Measurements from ENCODE around the gene PRUNE2. TPM values are rescaled to one million over a fixed set of nuclear protein-coding genes. Genes with fewer than 3 reads are reported as not detected.

PRUNE2 gene
- total and polyA plus RNA-seq, 2 experiments from 2014 or later = 0.46 to 4.1 TPM

GRCh38 chr9:76655971-76656370 is 249.9 kb downstream of the PRUNE2 start:
- no peak for TF ChIP-seq CTCF (IDR thresholded peaks at IDR 0.05; ENCODE audit: poor library complexity)
- TF ChIP-seq EZH2 (IDR thresholded peaks at IDR 0.05; ENCODE audit: borderline replicate concordance) = no peak
- TF ChIP-seq EZH2phosphoT487 (IDR thresholded peaks at IDR 0.05; ENCODE audit: low read depth, severe bottlenecking, unreplicated experiment) = no peak
- no peaks in the 10 kb centered on the region for H3K79me2 ChIP-seq
- H3K4me2 ChIP-seq = no peak overlapping the region
- H3K4me1 ChIP-seq (ENCODE audit: insufficient read depth) = peaks cover 10% of the 10 kb centered on the region
- no peak overlapping the region for H3K4me3 ChIP-seq
- no peaks in the 10 kb centered on the region for H3K36me3 ChIP-seq (replicated peaks; ENCODE audit: insufficient read depth, low read depth)
- H4K20me1 ChIP-seq (ENCODE audit: insufficient read depth, poor library complexity, severe bottlenecking) = no peaks in the 10 kb centered on the region
- DNase-seq (ENCODE audit: low spot score) = no peak
- H3K27me3 ChIP-seq = no peaks in the 10 kb centered on the region
- 78% methylated on average over 4 of the region's 4 CpGs for WGBS (ENCODE audit: low lambda C conversion rate, missing lambda C conversion rate)
- no peaks in the 10 kb centered on the region for H3K9me2 ChIP-seq (replicated peaks; ENCODE audit: insufficient read depth)
- H2AFZ ChIP-seq = no peak overlapping the region
- no peak overlapping the region for H3K27ac ChIP-seq
- no peaks in the 10 kb centered on the region for H3K9me3 ChIP-seq (ENCODE audit: low read depth)

GRCh38 chr9:76655121-76655541 is 250.8 kb downstream of the PRUNE2 start:
- Histone ChIP-seq H3K27ac (peak overlapping the region; percentile 2), H2AFZ (no peak overlapping the region), H3K36me3 (replicated peaks; ENCODE audit: insufficient read depth, low read depth) (no peaks in the 10 kb centered on the region), H3K9me2 (replicated peaks; ENCODE audit: insufficient read depth) (no peaks in the 10 kb centered on the region), H3K4me3 (no peak overlapping the region), H3K9me3 (ENCODE audit: low read depth) (no peaks in the 10 kb centered on the region), H3K79me2 (no peaks in the 10 kb centered on the region), H4K20me1 (ENCODE audit: insufficient read depth, poor library complexity, severe bottlenecking) (no peaks in the 10 kb centered on the region), H3K4me2 (no peak overlapping the region), H3K4me1 (ENCODE audit: insufficient read depth) (peaks cover 10% of the 10 kb centered on the region), H3K27me3 (no peaks in the 10 kb centered on the region)
- TF ChIP-seq EZH2phosphoT487 (IDR thresholded peaks at IDR 0.05; ENCODE audit: low read depth, severe bottlenecking, unreplicated experiment) (no peak), EZH2 (IDR thresholded peaks at IDR 0.05; ENCODE audit: borderline replicate concordance) (no peak), CTCF (IDR thresholded peaks at IDR 0.05; ENCODE audit: poor library complexity) (no peak)
- DNase-seq (ENCODE audit: low spot score) = no peak
- 91% methylated on average over 6 of the region's 6 CpGs for WGBS (ENCODE audit: low lambda C conversion rate, missing lambda C conversion rate)

- no peak overlapping the region for H2AFZ ChIP-seq
- no peaks in the 10 kb centered on the region for H3K27me3 ChIP-seq
- no peak overlapping the region for H3K4me3 ChIP-seq
- no peaks in the 10 kb centered on the region for H4K20me1 ChIP-seq (ENCODE audit: insufficient read depth, poor library complexity, severe bottlenecking)
- no peak for DNase-seq (ENCODE audit: low spot score)
- TF ChIP-seq EZH2phosphoT487 (IDR thresholded peaks at IDR 0.05; ENCODE audit: low read depth, severe bottlenecking, unreplicated experiment) (no peak), CTCF (IDR thresholded peaks at IDR 0.05; ENCODE audit: poor library complexity) (no peak), EZH2 (IDR thresholded peaks at IDR 0.05; ENCODE audit: borderline replicate concordance) (no peak)
- H3K9me3 ChIP-seq (ENCODE audit: low read depth) = no peaks in the 10 kb centered on the region
- no peaks in the 10 kb centered on the region for H3K9me2 ChIP-seq (replicated peaks; ENCODE audit: insufficient read depth)
- 80% methylated on average over 1 of the region's 1 CpG for WGBS (ENCODE audit: low lambda C conversion rate, missing lambda C conversion rate)
- peaks cover 10% of the 10 kb centered on the region for H3K4me1 ChIP-seq (ENCODE audit: insufficient read depth)
- no peak overlapping the region for H3K4me2 ChIP-seq
- peak overlapping the region; percentile 54 for H3K27ac ChIP-seq
- no peaks in the 10 kb centered on the region for H3K36me3 ChIP-seq (replicated peaks; ENCODE audit: insufficient read depth, low read depth)
- H3K79me2 ChIP-seq = no peaks in the 10 kb centered on the region
These were observed 251.3 kb downstream of the PRUNE2 start for GRCh38 chr9:76654575-76654974.

- TF ChIP-seq CTCF (IDR thresholded peaks at IDR 0.05; ENCODE audit: poor library complexity) (no peak), EZH2phosphoT487 (IDR thresholded peaks at IDR 0.05; ENCODE audit: low read depth, severe bottlenecking, unreplicated experiment) (no peak), EZH2 (IDR thresholded peaks at IDR 0.05; ENCODE audit: borderline replicate concordance) (no peak)
- Histone ChIP-seq H3K9me3 (ENCODE audit: low read depth) (no peaks in the 10 kb centered on the region), H3K4me3 (no peak overlapping the region), H3K4me1 (ENCODE audit: insufficient read depth) (peaks cover 10% of the 10 kb centered on the region), H3K79me2 (no peaks in the 10 kb centered on the region), H3K4me2 (no peak overlapping the region), H3K27ac (peak overlapping the region; percentile 54), H3K27me3 (no peaks in the 10 kb centered on the region), H3K36me3 (replicated peaks; ENCODE audit: insufficient read depth, low read depth) (no peaks in the 10 kb centered on the region), H3K9me2 (replicated peaks; ENCODE audit: insufficient read depth) (no peaks in the 10 kb centered on the region), H4K20me1 (ENCODE audit: insufficient read depth, poor library complexity, severe bottlenecking) (no peaks in the 10 kb centered on the region), H2AFZ (no peak overlapping the region)
- DNase-seq (ENCODE audit: low spot score) = no peak
- WGBS (ENCODE audit: low lambda C conversion rate, missing lambda C conversion rate) = 81% methylated on average over 1 of the region's 1 CpG
These were observed 251.9 kb downstream of the PRUNE2 start for GRCh38 chr9:76654051-76654461.

All from hepatocyte (in vitro differentiated cells).